GM18508 (cell line): Measurements from ENCODE around the gene SEMA4B.

Experiments used
- ATAC-seq: cut with Tn5 transposase; IDR thresholded peaks from one replicate; pipeline ENCODE4 v1.9.1; 2021; ENCODE audit warnings: moderate number of reproducible peaks; ENCODE audit not compliant: insufficient read depth, unreplicated experiment

The SEMA4B gene

DNA sequence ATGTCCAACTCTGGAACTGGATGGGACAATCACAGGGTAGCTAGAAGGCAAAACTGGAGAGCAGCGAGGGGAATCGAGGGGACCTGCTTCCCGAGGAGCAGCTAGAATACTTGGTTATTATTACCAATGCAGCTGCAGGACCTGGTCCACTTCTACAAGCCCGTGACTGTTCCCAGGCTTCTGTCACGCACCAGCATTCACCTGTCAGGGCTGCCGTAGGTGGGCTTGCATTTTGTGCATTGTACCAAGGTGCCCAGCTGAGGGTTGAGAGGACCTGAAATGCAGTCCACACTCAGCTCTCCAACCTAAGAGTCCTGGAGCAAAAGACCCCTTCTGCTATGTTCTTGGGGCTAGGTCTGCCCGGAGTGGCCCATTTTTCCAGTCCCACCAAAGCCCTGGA lies 2.3 kb downstream of the SEMA4B start:
- ATAC-seq: no peak

DNA sequence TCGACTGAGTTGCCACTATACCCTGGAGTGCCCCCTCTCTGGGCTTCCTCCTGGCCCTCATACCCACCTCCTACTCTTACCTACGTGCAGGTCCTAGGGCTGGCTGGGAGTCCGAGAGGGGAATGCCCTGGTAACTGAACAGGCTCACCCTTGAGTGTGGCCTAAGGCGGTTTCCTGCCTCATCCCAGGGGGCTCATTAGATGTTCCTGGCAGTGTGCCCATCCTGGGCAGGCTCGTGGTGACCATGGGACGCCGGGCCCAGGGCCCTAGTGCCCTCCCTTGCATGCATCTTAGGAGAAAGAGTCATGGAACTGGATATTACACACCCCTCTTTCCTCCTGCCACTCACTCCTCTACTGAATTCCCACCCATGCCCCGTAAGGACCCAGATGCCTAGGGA lies 2.8 kb downstream of the SEMA4B start:
- no peak for ATAC-seq

DNA sequence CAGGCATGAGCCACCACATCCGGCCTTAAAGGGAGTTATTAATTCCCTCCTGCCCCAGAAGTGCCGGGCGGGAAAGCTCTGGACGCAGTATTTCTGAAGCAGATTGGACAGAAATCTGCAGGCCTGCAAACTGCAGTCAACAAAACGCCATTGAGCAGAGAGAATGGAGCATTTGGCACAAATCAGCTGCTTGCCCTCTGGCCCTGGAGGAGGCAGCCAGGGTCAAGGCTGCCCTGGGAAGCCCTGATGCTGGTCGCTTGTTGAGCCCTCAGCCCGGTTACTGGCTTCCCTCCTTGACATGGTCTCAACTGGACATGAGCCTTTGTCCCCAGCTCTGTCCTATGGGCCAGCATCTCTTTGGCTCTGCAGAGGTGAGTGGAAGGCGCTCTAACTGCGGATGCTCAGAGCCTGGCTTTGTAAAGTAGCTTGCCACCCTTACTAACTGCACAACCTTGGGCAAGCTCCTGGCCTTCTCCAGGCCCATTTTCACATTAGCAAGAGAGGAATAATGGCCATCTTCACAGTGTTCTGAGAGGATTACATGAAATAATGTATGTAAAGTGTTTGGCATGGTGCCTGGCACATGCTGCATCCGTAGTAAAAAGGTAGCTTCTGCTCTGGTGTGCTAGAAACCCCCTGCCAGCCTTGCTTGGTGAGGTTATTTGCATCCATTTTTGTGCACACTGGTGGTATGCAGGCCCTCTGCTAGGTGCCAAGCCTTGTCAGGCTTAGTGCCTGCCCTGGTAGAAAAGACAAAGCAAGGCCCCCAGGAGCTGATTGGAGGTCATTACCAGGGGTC lies 4.1 kb downstream of the SEMA4B start:
- no peak for ATAC-seq

DNA sequence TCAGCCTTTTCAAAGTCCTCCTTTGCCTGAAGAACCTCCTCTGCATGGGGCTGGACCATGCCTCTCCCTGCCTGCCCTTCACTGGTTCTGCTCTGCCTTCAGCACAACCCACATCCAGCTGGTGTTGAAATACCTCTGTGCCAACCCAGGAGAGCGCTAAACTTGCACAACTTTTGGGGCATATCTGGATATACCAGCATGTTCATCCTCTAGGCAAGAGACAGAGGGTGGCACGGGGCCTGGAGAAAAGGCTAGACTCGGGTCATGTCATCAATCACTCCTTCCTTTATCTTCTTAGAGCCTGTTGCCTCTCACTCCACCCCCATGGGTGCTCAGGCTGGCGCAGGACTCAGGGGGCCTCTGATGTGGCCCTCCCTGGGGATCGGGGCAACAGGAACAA lies 4.8 kb downstream of the SEMA4B start:
- no peak for ATAC-seq

DNA sequence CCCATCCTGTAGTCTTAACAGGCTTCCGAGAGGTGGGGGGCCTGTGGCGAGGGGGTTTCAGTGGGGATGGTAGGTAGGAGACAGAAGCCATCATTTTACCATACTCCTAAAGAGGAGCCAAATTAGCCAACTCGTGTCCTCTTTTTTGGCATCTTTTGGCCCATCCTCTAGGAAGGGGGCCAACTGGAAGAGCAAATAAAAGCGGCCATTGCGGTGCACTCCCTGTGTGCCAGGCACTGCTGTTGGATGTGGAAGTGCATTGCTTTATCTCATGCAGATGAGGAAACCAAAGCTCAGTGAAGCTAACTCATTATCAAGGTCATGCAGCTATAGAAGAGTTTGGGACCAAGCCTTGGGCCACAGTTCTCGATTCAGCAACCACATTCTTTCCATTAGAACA lies 6.1 kb downstream of the SEMA4B start:
- ATAC-seq: no peak

DNA sequence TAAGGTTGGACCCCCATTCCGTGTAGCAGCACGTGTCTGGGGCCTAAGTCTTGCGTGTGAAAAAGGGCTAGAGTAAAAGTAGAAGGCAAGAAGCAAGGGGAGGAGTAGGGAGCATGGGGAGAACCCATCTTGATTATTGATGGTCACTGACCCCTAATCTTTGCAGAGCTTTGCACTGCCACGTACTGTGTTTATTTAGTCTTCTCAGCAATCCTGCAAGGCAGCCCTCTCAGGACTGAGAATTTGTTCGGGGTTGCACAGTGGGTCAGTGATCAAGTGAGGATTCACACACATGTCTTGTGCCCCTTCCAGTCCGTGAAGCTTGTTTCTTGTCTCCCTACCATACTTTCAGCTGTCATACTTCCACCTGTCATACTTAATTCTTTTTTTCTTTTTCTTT lies 7.2 kb downstream of the SEMA4B start:
- no peak for ATAC-seq

DNA sequence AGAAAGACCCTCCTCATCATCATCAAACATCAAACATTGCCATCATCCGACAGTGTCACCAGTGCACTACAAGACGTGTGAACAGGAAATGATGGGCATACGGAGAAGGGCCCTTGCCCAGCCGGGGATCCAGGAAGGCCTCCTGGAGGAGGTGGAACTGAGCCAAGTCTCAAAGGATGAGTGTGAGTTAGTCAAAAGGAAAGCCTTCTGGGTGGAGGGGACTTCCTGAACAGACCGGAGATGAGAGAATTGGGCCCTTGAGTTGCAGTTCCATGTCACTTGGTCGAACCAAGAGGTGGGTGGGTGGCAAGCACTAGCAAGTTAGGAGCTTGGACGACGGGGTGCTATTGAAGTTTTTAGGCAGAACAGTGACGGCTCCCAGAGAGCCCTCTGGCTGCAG lies 8.5 kb downstream of the SEMA4B start:
- ATAC-seq: no peak

DNA sequence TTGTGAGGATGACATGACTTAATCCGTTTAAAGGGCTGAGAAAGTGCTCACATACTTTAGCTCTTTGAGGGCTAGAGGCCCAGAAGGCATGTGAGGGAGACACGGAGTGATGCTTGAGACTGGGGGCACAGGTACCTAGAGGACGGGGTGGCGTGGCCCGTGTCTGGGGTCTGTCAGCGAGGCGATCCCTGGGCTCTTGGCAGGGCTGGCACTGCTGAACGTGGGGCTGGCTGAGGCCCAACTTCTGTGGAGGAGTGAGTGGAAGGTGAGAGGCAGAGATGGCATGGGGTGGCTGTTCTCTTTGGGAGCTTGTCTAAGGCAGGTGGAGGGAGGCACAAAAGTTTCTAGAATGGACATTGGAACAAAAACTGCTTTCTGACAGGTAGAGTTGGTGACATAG lies 9.5 kb downstream of the SEMA4B start:
- ATAC-seq: no peak

DNA sequence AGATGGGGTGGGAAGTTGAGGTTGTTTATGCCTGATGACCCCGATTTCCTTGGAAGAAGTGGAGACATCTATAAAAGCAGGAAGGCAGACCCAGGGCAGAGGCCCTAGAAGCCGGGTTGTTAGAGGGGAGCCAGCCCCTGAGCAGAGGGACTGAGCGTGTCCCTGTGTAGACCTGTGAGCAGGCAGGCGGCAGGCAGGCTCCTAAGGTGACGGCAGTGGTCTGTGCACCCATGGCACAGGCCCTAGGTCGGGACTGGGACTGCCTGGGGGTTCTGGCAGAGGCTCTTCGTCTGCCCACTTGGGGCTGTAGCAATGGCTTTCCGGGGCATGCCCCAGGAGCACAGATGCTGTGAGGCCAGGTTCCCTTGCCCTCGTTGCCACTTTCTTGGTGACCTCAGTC lies 9.9 kb downstream of the SEMA4B start:
- no peak for ATAC-seq

DNA sequence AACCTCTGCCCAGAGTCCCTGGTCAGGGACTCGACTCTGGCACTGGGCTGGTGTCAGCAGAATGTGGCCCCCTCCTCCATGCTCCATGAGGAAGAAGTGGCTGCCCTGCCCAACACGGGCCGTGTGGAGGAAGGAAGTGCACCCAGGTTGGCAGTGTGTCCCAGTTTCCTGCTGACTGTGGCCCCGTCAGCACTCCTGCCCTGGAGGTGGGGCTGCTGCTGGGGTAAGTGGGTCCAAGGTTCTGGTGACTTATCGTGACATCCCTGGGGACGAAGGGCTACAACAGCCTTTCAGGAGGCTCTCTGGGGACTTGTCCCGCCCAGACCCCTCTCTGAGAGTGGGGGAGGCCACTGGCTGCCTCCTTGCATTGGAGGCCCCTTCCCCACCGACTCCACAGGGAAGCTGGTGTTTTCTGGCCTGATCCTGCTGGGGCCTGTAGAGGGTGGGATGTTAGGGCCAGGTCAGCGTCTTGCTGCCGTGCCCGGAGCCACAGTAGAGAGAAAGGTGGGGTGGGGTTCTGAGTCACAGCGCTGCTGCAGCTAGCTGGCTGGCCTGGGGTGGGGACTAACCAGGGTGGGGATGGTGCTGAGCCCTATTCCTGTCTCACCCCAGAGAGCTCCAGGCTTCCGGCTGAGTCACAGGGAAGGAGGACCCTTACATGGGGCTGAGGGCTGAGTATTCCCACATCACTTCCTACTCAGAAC lies 10.5 kb downstream of the SEMA4B start:
- no peak for ATAC-seq

DNA sequence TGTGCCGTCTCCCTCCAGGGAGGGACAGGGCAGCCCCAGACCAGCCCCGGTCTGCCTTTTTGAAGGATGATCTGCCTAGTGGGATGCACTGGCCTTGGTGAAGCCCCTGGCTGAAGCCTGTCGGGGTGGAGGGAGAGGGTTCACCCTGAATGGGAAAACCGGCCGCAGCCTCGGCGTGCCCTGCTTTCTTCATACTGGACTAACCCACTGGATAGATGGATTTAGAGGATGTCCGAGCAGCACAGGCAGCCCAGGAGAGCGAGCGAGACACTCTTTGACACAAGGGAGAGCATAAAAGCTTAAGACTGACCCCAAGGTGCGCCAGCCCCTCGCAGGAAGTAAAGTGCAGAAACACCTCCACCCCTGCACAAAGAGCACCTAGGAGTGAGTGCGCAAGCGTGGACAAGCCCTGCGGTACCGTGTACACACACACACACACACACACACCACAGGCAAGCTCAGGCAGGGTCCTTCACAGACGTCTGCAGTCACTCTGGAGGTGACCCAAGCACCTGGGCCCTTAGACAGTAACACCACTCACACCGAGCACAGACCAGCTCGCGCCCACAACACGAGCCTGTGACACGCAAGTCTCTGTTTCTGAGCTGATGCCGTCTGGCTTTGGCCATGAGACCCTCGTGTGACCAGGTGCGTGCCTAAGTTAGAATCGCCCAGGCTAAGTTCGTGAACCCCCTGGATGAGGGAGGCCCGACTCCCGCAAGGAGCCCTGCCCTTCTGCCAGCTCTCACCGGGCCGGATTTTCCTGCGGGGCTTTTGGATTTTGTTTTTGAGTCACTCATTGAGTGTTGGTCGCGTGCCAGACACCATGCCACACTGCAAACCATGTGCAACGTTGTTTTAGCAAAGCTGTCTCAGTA lies 11.3 kb downstream of the SEMA4B start:
- ATAC-seq: no peak

DNA sequence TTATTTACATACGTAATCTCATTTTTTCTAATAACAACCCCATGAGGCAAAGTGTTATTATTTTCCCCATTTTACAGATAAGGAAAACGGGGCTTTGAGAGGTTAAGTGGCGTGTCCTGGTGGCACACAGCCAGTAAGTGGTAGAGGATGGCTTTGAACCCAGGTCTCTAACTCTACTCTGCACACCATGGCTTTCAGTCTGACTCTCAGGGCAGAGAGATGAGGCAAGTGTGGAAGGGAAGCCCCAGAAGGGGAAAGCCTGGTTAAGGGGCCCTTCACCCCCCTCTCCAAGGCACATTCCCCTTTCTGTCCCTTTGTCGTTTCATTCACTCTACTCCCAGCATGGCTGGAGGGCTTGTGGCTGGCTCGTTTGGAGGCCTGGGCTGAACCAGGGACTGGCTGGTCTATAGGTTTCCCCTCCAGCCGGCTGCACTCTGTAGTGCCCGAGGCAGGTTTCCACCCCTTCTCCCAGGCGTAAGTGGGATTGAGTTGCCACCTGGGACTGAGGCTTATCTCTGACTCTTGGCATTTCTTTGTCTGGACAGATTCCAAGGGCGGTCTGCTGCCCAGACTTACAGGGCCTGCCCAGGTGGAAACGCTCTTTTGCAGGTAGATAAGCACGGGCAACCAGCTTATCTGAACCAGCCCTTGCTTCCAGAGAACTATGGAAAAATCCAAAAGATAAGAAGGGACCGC lies 12.1 kb downstream of the SEMA4B start:
- ATAC-seq: no peak

DNA sequence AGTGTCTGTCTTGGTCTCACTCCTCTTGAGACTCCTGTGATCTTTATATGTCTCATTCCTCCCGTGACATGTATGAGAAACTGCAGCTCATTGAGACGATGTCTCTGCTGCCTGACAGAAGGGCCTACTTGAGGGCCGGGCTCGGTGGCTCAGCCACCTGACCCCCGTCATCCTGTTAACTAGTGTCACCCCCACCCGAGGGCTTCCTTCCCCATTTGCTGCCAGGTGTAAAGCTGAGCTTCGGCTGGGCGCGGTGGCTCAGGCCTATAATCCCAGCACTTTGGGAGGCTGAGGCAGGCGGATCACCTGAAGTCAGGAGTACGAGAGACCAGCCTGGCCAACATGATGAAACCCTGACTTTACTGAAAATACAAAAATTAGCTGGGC lies 12.7 kb downstream of the SEMA4B start:
- no peak for ATAC-seq

DNA sequence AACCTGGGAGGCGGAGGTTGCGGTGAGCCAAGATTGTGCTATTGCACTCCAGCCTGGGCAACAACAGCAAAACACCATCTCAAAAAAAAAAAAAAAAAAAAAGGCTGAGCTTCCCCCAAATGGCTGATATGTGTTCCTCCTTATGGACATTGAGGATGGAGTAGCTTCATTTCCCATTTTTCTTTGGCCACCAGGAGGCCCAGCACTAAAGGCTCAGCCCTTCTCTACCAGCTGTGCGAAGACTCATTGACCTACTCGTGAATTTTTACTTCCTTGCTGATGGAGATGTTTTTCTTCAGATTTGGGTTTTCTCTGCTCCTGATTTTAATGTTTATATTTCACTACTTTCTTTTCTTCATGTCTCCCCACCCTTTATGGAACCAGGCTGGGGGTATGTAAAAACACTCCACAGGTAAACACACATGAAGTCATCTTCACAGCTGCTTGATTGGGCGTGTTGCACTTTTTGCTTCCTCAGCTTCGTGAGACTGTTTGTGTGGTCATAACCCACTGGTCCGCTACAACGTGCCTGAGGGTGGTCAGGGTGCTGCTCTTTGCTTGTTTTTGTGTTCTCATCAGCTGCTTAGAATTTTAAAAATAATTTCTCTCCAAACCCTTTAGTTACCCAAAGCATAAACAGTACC lies 13.5 kb downstream of the SEMA4B start:
- ATAC-seq: no peak

DNA sequence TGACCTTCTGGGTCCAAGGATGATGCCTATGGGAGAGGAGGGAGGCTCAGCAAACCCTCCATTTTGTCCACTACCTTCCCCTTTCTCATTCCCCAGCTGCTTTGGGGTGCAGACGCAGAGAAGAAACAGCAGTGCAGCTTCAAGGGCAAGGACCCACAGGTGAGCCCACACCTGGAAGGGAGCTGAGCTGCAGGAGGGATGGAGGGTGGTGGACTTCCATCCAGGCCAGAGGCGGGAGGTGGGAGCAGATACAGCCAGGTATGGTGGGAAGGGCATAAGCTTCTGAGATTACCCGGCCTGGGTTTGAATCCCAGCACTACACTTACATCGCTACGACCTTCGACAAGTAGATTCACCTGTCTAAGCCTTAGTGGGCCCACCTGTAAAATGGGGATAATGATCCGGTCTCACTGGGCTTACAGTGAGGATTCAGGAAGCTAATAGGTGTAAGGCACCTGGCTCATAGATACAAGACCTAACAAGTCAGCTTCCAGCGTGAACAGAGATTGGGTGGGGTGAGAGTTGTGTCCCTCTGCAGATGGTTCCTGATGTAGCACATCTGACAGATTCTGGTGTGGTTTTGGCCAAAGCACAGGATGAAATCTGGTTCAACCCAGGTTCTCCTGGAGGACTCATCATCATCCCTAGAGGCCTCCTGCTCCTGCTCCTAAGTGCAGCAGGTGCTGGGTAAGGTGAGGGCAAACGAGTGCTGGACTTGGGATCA lies 16.7 kb downstream of the SEMA4B start:
- no peak for ATAC-seq

DNA sequence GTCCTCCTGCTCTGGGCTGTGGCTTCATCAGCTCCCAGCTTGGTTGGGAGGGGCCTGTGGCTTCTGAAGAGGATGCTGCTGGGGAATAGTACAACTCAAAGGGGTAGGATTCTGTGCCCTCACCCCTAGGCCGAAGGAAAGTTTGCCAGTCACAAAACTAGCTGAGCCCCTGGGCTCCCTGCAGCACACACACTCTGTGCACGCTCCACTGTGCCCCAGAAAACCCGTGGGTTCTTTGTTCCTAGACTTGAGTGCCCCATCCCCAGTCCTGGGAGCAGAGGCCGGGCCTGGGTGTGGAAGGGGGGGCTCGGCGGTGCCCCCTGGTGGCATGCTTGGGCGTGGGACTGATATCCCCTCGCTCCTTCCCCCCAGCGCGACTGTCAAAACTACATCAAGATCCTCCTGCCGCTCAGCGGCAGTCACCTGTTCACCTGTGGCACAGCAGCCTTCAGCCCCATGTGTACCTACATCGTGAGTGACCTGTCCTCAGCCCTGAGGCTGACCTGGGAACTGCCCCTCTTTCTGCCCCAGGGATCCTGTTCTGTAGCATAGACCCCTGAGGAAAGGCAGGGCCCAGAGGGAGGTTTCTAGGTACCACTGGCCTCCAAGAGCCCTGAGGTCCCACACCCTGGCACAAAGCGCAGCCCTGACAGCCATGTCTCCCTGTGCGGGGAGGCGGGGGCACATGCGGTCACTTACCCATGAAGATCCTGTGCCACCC lies 18.5 kb downstream of the SEMA4B start:
- no peak for ATAC-seq

DNA sequence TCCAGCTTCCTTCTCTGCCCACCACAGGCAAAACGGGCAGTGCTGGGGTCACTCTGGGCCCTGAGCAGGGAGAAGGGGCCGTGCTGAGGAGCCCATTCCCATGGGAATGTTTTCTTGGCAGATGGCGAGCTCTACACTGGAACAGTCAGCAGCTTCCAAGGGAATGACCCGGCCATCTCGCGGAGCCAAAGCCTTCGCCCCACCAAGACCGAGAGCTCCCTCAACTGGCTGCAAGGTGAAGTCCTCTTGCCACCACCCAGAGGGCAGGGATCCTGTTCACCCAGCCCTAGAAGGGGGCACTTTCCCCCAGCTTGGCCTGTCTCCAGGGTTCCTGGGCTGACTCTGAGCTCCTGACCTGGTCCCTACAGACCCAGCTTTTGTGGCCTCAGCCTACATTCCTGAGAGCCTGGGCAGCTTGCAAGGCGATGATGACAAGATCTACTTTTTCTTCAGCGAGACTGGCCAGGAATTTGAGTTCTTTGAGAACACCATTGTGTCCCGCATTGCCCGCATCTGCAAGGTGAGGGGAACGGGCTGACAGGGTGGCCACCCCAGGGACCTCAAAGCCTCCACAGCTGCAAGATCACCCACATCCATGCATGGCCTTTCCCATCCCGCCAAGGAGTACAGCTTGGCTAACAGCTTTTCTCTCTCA lies 20.2 kb downstream of the SEMA4B start:
- no peak for ATAC-seq

DNA sequence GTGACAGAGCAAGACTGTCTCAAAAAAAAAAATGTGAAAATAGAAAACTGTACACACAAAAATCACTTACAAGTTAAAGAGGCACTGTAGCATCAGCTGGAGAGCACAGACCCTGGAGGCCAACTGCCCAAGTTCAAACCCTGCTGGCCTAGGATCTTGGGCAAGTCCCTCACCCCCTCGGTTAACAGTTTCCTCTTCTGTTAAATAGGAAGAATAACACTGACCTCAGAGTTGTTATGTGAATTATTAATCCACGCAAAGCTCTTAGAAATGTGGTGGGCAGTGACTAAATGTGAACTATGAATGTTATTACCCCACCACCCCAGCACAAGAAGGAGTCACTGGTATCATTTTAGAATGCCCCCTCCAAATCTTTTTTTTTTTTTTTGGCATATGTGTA lies 21.4 kb downstream of the SEMA4B start:
- no peak for ATAC-seq
